Type B pancreatic cell (in vitro differentiated cells): ENCODE results near the gene NOMO2. TPM values are rescaled to one million over a fixed set of nuclear protein-coding genes. Genes with fewer than 3 reads are reported as not detected.
"Not testable (repeated sequence)": the region's sequence is repeated elsewhere in the genome, so short reads cannot be mapped to it uniquely, and the experiment has no call there.

Source experiments
- DNase-seq: peaks from one replicate; pipeline ENCODE4 v3.0.0; 2021; ENCODE audit warnings: mixed read lengths; ENCODE audit not compliant: unreplicated experiment; ENCODE audit errors: extremely low spot score
- H3K27ac Mint-ChIP-seq: 2 replicates; pipeline ENCODE4 v1.8.0; 2021; ENCODE audit warnings: mild to moderate bottlenecking, mixed read lengths
- H3K27me3 Mint-ChIP-seq: 2 replicates; pipeline ENCODE4 v1.8.0; 2021; ENCODE audit warnings: mixed read lengths
- H3K36me3 Mint-ChIP-seq: 2 replicates; pipeline ENCODE4 v1.8.0; 2021; ENCODE audit warnings: mixed read lengths
- H3K4me1 Mint-ChIP-seq: one replicate; pipeline ENCODE4 v1.8.0; 2021; ENCODE audit warnings: mixed read lengths; ENCODE audit not compliant: unreplicated experiment
- H3K4me3 Mint-ChIP-seq: 2 replicates; pipeline ENCODE4 v1.8.0; 2021; ENCODE audit warnings: mild to moderate bottlenecking, mixed read lengths
- H3K9me3 Mint-ChIP-seq: 2 replicates; pipeline ENCODE4 v1.8.0; 2021; ENCODE audit warnings: mixed read lengths
- total RNA-seq: library from RNA; stranded (reverse); gene quantifications from 2 replicates; pipeline ENCODE4 v1.2.1, GENCODE V29; 2021; ENCODE audit warnings: low replicate concordance

Gene NOMO2
- total RNA-seq, 1 donor from 2014 or later: 90.5 TPM

DNA sequence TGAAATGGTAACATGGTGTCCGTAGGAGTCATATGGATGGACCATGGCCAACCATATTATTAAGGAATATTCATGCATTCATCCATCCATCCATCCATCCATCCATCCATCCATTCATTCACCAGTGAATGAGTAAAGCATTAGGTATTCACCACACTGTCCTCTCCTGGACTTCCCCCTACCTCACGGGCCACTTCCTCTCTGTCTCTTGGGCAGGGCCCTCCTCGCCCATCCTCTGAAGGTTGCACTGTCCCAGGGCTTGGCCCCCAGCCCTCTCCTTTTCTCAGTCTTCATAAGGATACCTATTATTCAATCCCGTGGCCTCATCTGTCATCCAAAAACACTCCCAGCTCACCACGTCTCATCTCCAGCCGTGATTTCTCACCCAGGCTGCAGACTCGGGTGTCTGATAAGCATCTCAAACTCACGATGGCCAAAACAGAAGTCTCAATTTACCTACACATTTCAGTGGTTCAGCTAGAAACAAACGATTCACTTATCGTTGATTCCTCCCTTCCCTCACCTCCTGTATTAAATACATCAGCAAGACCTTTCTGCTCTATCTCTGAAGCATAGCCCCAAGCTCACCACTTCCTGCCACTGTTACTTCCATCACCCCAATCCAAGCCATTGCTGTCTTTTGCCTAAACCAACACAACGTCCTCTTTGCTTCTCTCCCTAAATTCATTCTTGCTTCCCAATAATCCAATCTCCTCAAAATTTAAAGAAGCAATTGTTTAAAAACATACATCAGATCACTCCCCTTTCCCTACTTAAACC lies 69.6 kb downstream of the NOMO2 start:
- DNase-seq, H3K4me3 Mint-ChIP-seq, H3K27ac Mint-ChIP-seq, H3K9me3 Mint-ChIP-seq, H3K27me3 Mint-ChIP-seq, H3K36me3 Mint-ChIP-seq, H3K4me1 Mint-ChIP-seq: not testable (repeated sequence)

GRCh38 chr16:18436025-18436424 lies 125.9 kb downstream of the NOMO2 start:
- not testable (repeated sequence) for H3K9me3 Mint-ChIP-seq, H3K4me1 Mint-ChIP-seq, H3K27ac Mint-ChIP-seq, H3K36me3 Mint-ChIP-seq, H3K4me3 Mint-ChIP-seq, DNase-seq, H3K27me3 Mint-ChIP-seq

GRCh38 chr16:18415827-18416226 lies 146.1 kb downstream of the NOMO2 start:
- DNase-seq, H3K4me1 Mint-ChIP-seq, H3K36me3 Mint-ChIP-seq, H3K9me3 Mint-ChIP-seq, H3K4me3 Mint-ChIP-seq, H3K27ac Mint-ChIP-seq, H3K27me3 Mint-ChIP-seq: not testable (repeated sequence)

DNA sequence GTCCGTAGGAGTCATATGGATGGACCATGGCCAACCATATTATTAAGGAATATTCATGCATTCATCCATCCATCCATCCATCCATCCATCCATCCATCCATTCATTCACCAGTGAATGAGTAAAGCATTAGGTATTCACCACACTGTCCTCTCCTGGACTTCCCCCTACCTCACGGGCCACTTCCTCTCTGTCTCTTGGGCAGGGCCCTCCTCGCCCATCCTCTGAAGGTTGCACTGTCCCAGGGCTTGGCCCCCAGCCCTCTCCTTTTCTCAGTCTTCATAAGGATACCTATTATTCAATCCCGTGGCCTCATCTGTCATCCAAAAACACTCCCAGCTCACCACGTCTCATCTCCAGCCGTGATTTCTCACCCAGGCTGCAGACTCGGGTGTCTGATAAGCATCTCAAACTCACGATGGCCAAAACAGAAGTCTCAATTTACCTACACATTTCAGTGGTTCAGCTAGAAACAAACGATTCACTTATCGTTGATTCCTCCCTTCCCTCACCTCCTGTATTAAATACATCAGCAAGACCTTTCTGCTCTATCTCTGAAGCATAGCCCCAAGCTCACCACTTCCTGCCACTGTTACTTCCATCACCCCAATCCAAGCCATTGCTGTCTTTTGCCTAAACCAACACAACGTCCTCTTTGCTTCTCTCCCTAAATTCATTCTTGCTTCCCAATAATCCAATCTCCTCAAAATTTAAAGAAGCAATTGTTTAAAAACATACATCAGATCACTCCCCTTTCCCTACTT lies 152.2 kb downstream of the NOMO2 start:
- not testable (repeated sequence) for H3K4me1 Mint-ChIP-seq, H3K9me3 Mint-ChIP-seq, H3K4me3 Mint-ChIP-seq, DNase-seq, H3K27me3 Mint-ChIP-seq, H3K36me3 Mint-ChIP-seq, H3K27ac Mint-ChIP-seq

DNA sequence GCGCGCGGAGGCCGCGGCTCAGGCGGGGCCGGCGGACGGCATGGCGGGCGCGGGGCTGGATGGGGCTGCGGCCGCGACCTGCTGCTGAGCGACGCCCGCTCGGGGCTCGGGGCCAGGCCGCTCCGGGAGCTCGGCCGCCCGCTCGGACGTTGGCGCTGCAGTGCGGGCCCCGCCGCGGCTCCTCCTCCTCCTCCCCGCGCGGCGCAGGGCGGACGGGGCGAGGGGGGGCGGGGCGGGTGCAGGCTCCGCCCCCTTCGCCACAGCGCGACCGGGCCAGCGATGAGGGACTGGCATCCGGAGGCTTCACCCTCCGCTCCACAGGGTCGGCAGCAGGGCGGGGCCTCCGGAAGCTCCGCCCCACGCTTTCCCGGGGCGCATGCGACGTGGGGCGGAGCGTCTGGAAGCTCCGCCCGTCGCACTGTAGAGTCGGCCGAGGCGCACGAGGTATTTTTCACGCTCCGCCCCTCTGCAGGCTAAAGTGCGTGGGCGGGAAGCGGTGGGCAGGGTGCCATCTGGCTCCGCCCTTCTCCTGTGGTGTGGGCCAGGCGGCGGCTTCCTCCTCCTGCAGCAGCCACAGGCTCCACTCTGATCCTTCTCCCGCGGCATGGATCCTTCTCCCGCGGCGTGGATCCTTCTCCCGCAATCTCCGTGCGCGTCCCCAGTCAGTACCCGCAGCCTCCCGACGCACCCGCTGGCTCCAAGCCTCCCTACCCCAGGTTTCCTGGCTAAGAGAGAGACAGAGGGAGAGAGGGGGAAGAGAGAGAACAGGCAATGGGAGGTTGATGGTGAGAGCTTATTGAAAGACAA lies 159.8 kb downstream of the NOMO2 start:
- not testable (repeated sequence) for H3K36me3 Mint-ChIP-seq, H3K27ac Mint-ChIP-seq, H3K9me3 Mint-ChIP-seq, DNase-seq, H3K4me3 Mint-ChIP-seq, H3K27me3 Mint-ChIP-seq, H3K4me1 Mint-ChIP-seq

GRCh38 chr16:18401159-18401558 lies 160.7 kb downstream of the NOMO2 start:
- H3K27me3 Mint-ChIP-seq, H3K4me3 Mint-ChIP-seq, H3K36me3 Mint-ChIP-seq, H3K4me1 Mint-ChIP-seq, H3K27ac Mint-ChIP-seq, DNase-seq, H3K9me3 Mint-ChIP-seq: not testable (repeated sequence)

DNA sequence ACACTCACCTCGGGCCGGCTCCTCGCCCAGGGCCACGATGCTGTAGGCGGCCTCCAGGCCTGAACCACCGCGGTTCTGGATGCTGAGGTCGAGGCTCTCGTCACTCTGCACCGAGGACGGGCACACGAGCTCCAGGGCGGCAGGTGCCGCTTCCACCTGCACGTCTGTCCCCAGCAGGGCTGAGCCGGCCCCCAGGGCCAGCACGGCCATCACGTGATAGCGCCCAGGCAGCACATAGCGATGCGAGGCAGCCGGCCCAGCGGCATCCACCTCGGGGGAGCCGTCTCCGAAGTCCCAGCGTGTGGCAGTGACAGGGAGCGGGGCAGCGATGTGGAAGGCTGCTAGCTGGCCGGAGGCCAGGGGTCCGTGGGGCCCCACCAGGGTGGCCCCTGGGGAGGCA lies 167.5 kb downstream of the NOMO2 start:
- not testable (repeated sequence) for H3K4me1 Mint-ChIP-seq, H3K36me3 Mint-ChIP-seq, H3K27me3 Mint-ChIP-seq, DNase-seq, H3K9me3 Mint-ChIP-seq, H3K27ac Mint-ChIP-seq, H3K4me3 Mint-ChIP-seq

GRCh38 chr16:18387767-18388166 lies 174.1 kb downstream of the NOMO2 start:
- not testable (repeated sequence) for DNase-seq, H3K4me1 Mint-ChIP-seq, H3K4me3 Mint-ChIP-seq, H3K27me3 Mint-ChIP-seq, H3K36me3 Mint-ChIP-seq, H3K9me3 Mint-ChIP-seq, H3K27ac Mint-ChIP-seq

DNA sequence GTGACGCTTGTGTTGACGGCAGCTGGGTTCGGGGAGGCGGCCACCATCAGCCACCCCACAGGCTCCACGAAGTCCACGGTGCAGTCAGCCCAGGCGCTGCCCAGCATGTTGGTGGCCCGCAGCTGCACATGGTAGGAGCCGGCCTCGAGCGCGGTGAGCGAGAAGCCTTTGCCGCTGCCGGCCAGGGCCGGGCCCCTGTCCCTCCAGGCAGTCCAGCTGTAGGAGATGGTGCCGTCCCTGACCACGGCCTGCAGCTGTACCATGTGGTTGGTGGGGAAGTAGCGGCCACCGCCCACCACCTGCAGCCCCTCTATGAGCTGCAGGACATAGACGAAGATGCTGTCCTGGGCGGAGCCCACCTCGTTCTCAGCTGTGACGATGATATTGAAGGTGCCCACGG lies 175.4 kb downstream of the NOMO2 start:
- not testable (repeated sequence) for H3K27me3 Mint-ChIP-seq, H3K4me1 Mint-ChIP-seq, H3K36me3 Mint-ChIP-seq, H3K4me3 Mint-ChIP-seq, H3K27ac Mint-ChIP-seq, H3K9me3 Mint-ChIP-seq, DNase-seq

DNA sequence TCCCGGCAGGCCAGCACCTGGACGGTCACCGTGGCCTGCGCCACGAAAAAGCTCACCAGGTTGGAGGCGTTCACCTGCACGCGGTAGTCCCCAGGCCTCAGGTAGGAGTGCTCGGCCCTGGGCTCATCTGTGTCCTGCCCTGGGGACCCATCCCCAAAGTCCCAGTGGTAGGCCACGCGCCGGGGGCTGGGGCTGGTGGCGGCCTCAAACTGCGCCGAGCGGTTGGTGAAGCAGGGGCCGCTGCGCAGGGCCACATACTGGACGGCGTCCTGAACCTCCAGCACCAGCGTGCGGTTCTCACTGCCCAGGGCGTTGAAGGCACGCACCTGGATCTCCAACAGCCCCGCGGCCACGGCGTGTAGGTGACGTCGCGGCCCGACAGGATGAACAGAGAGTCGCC lies 176.6 kb downstream of the NOMO2 start:
- not testable (repeated sequence) for H3K27ac Mint-ChIP-seq, H3K27me3 Mint-ChIP-seq, H3K4me1 Mint-ChIP-seq, DNase-seq, H3K9me3 Mint-ChIP-seq, H3K36me3 Mint-ChIP-seq, H3K4me3 Mint-ChIP-seq

- H3K4me1 Mint-ChIP-seq, H3K27ac Mint-ChIP-seq: not testable (repeated sequence)
Observed at GRCh38 chr16:18384869-18385268, 177.0 kb downstream of the NOMO2 start.

DNA sequence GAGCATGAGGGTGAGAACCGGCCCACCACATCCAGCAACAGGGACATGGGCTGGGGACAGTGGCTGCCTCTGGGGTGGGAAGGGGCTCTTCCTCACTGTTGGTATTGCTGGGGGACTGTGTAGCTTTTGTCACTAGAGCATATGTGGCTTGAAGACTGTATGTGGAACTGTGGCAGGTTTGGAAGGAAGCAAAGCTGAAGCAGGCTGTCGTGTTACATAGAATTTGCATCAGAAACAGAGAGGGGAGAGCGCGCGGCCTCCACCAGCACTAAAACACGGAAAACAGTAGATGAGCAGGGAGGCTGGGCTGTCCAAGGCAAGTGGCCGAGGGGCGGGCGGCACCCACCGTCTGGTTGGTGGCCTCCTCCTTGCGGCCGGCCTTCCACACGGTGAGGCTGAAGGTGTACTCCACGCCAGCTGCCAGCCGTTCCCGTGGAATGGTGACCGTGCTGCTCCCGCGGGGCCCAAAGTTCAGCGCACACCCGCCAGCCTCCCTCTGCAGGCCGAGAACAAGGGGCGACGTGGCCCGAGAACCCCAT lies 177.7 kb downstream of the NOMO2 start:
- not testable (repeated sequence) for DNase-seq, H3K4me1 Mint-ChIP-seq, H3K27me3 Mint-ChIP-seq, H3K36me3 Mint-ChIP-seq, H3K4me3 Mint-ChIP-seq, H3K9me3 Mint-ChIP-seq, H3K27ac Mint-ChIP-seq

More at GRCh38 chr16:18384869-18385268, 177.0 kb downstream of the NOMO2 start:
- not testable (repeated sequence) for H3K4me3 Mint-ChIP-seq, H3K9me3 Mint-ChIP-seq, H3K36me3 Mint-ChIP-seq, DNase-seq, H3K27me3 Mint-ChIP-seq

- H3K36me3 Mint-ChIP-seq, H3K9me3 Mint-ChIP-seq, H3K27ac Mint-ChIP-seq, H3K4me3 Mint-ChIP-seq, H3K4me1 Mint-ChIP-seq, H3K27me3 Mint-ChIP-seq, DNase-seq: not testable (repeated sequence)
Observed at GRCh38 chr16:18382696-18383095, 179.2 kb downstream of the NOMO2 start.
